Measurements from ENCODE around the gene TSHZ1.
"Not testable (repeated sequence)": the region's sequence is repeated elsewhere in the genome, so short reads cannot be mapped to it uniquely, and the experiment has no call there.

Gene TSHZ1

GRCh38 chr18:75307530-75307929 is 96.9 kb downstream of the TSHZ1 start:
- DNase-seq (ENCODE audit: low read depth) = no peak

GRCh38 chr18:75309564-75309963 is 99.0 kb downstream of the TSHZ1 start:
- DNase-seq (ENCODE audit: low read depth) = no peak

GRCh38 chr18:75314117-75314516 is 103.5 kb downstream of the TSHZ1 start:
- no peak for DNase-seq (ENCODE audit: low read depth)

GRCh38 chr18:75314606-75315005 is 104.0 kb downstream of the TSHZ1 start:
- DNase-seq (ENCODE audit: low read depth) = no peak

GRCh38 chr18:75316223-75316622 is 105.6 kb downstream of the TSHZ1 start:
- no peak for DNase-seq (ENCODE audit: low read depth)

GRCh38 chr18:75316826-75317225 is 106.2 kb downstream of the TSHZ1 start:
- no peak for DNase-seq (ENCODE audit: low read depth)

GRCh38 chr18:75317300-75317699 is 106.7 kb downstream of the TSHZ1 start:
- DNase-seq (ENCODE audit: low read depth) = no peak

GRCh38 chr18:75317703-75318102 is 107.1 kb downstream of the TSHZ1 start:
- DNase-seq (ENCODE audit: low read depth) = no peak

- no peak for DNase-seq (ENCODE audit: low read depth)
Measured at GRCh38 chr18:75319905-75320304, 109.3 kb downstream of the TSHZ1 start.

GRCh38 chr18:75320506-75320905 is 109.9 kb downstream of the TSHZ1 start:
- DNase-seq (ENCODE audit: low read depth) = no peak

- DNase-seq (ENCODE audit: low read depth) = no peak
Measured at GRCh38 chr18:75321431-75321830, 110.8 kb downstream of the TSHZ1 start.

- DNase-seq (ENCODE audit: low read depth) = no peak
Measured at GRCh38 chr18:75322206-75322605, 111.6 kb downstream of the TSHZ1 start.

- DNase-seq (ENCODE audit: low read depth) = no peak
Measured at GRCh38 chr18:75323821-75324585, 113.4 kb downstream of the TSHZ1 start.

- no peak for DNase-seq (ENCODE audit: low read depth)
Measured at GRCh38 chr18:75324686-75325257, 114.2 kb downstream of the TSHZ1 start.

- not testable (repeated sequence) for DNase-seq (ENCODE audit: low read depth)
Measured at GRCh38 chr18:75329753-75330152, 119.2 kb downstream of the TSHZ1 start.

- no peak for DNase-seq (ENCODE audit: low read depth)
Measured at GRCh38 chr18:75330308-75330707, 119.7 kb downstream of the TSHZ1 start.

- no peak for DNase-seq (ENCODE audit: low read depth)
Measured at GRCh38 chr18:75334869-75335268, 124.3 kb downstream of the TSHZ1 start.

- no peak for DNase-seq (ENCODE audit: low read depth)
Measured at GRCh38 chr18:75335511-75335910, 124.9 kb downstream of the TSHZ1 start.

- DNase-seq (ENCODE audit: low read depth) = no peak
Measured at GRCh38 chr18:75336767-75337166, 126.2 kb downstream of the TSHZ1 start.

- no peak for DNase-seq (ENCODE audit: low read depth)
Measured at GRCh38 chr18:75337348-75337747, 126.8 kb downstream of the TSHZ1 start.

GRCh38 chr18:75338631-75339030 is 128.0 kb downstream of the TSHZ1 start:
- no peak for DNase-seq (ENCODE audit: low read depth)

Measured in stimulated activated CD8-positive, alpha-beta memory T cell treated with anti-CD3 and anti-CD28 coated beads, Interleukin-12 subunit alpha, Interleukin-12 subunit beta, amount 100 ng/mL, for 4 hours (primary cell).